ENCODE measurements around the gene PELI1. TPM values are rescaled to one million over a fixed set of nuclear protein-coding genes. Genes with fewer than 3 reads are reported as not detected.

PELI1 gene
- total and polyA plus RNA-seq, 4 experiments from 2014 or later: 11.3 to 40.5 (median 26.1) TPM

DNA sequence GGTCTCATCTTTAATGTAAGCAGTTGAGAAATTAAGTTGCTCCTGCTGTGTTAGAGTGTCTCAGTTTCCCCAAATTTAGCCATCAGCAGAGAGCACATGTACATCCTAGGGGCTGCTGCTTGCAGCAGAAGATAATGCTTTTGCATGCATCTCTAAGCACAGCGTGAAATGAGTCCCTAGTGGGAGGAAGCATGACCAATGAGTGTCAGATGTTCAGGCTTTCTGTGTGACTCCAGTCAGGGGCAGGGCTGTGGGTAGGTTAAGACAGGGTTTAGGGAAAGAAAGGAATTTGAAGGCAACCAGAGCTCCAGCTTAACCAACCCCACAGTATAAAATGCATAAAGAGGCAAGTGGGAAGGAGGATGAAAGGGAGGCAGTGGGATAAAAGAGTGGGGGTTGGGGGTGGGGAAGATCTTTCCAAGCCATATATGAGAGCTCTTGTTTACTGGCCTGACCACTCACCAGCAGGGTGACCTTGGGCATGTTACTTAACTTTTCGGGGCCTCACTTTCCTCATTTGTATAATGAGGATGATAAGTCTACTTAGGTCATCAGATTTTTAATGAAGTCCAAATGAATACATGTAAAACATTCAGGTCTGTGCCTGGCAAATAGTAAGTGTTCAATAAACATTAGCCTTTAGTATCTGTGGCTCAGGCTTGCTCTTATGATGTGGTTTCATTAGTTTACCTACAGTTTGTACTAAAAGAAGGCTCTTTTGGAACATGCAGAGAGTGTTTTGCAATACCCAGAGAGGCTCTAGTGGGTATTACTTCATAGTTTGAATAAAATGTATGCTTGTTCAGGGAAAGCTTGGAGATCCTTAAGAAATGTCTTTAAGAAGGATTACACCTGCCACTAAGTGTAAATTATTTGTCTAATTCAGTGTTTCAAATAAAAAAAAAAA lies 42.7 kb upstream of the PELI1 start:
- DNase-seq: no peak
- CTCF ChIA-PET (ENCODE audit: partially characterized antibody): no interaction called here

DNA sequence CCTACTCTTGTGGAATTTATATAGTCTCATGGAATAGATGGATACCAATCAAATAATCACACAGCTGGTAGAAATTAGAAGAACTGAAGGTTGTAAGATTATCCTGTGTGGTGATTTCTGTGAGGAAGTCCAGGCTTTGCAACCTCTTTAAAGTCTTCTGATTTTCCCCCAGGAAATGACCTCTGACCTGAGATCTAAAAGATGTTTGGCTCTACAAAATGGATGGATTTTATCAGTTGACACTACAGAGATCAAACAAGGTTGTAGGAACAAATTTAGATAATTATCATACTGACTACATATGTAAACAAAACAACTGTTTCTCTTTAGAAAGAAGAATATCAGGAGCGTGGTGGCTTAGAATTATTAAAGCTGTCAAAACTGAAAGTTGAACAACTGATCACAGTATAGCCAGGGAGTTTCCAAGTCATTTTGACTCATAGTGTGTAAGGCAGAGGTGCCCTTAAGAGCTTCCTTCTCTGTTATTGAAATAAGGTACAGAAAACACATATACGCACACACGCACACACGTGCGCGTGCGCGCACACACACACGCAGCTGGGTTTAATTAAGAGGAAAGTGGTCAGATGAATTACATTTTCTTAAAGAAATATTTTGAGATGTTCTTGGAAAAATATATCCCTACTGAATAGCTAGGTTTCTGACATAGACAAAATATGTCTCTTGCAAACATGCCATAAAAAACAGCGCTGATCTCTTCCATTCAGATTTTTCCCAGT lies 35.5 kb upstream of the PELI1 start:
- Histone ChIP-seq H3K27ac (ENCODE audit: low read depth, low read length) (no peak overlapping the region), H3K4me1 (ENCODE audit: insufficient read depth, low read length) (no peaks in the 10 kb centered on the region), H3K36me3 (ENCODE audit: insufficient read depth, low read length) (no peaks in the 10 kb centered on the region), H3K4me3 (ENCODE audit: low read length in 2 of 2) (no peak overlapping the region), H3K27me3 (ENCODE audit: insufficient read depth, low read length) (no peaks in the 10 kb centered on the region), H3K9me3 (ENCODE audit: control insufficient read depth in 1 of 2, low read length in 2 of 2) (no peaks in the 10 kb centered on the region)
- ChIA-PET CTCF (ENCODE audit: partially characterized antibody) (no interaction called here), POLR2A (ENCODE audit: partially characterized antibody) (interaction anchor here (0.6 kb wide), 1 partner anchor 78 kb away, joined by 4 read pairs; no protein-coding TSS in a partner anchor)
- Mint-ChIP-seq H3K4me1 (peaks cover 0 to 13% (median 9%) of the 10 kb centered on the region in 4 donors), H3K27me3 (no peaks in the 10 kb centered on the region), H3K36me3 (no peaks in the 10 kb centered on the region), H3K27ac (no peak overlapping the region), H3K9me3 (no peaks in the 10 kb centered on the region), H3K4me3 (no peak overlapping the region)
- intact Hi-C loops (cut with micrococcal nuclease): no loop called here
- peak in 1 of 5 donors; percentile 39 for DNase-seq

More for the DNA sequence above, 42.7 kb upstream of the PELI1 start:
- peaks cover 0 to 11% (median 10%) of the 10 kb centered on the region in 4 donors for H3K4me1 Mint-ChIP-seq
- H3K9me3 Mint-ChIP-seq: no peaks in the 10 kb centered on the region
- peaks cover 0 to 1% of the 10 kb centered on the region in 2 donors for H3K27me3 Mint-ChIP-seq
- Histone ChIP-seq H3K4me3 (ENCODE audit: low read length in 2 of 2) (no peak overlapping the region), H3K27ac (ENCODE audit: low read depth, low read length) (no peak overlapping the region), H3K9me3 (ENCODE audit: control insufficient read depth in 1 of 2, low read length in 2 of 2) (no peaks in the 10 kb centered on the region), H3K27me3 (ENCODE audit: insufficient read depth, low read length) (no peaks in the 10 kb centered on the region), H3K36me3 (ENCODE audit: insufficient read depth, low read length) (no peaks in the 10 kb centered on the region), H3K4me1 (ENCODE audit: insufficient read depth, low read length) (peaks cover 5% of the 10 kb centered on the region)
- H3K4me3 Mint-ChIP-seq: no peak overlapping the region
- H3K36me3 Mint-ChIP-seq: no peaks in the 10 kb centered on the region
- intact Hi-C loops (cut with micrococcal nuclease): no loop called here
- POLR2A ChIA-PET (ENCODE audit: partially characterized antibody): no interaction called here
- H3K27ac Mint-ChIP-seq: peak overlapping the region in 1 of 7 donors; percentile 9

DNA sequence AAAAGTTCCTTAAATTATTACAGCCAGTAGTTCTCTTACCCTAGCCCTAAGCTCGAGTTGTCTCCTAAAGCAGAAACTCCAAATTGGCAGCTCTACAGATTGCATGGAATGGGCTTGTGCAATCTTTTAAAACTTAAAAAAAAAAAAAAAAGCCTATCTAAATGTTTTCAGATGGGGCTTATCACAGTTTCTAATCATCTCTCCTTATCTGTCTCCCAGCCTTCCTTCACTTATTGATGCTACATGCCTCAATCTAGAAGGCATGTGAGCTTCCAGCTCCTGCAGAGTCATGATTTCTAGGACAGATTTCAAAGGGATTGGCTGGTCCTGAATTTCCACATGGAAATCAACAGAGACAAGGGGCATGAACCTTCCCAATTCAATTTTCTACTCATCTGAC lies 33.1 kb upstream of the PELI1 start:
- intact Hi-C loops (cut with micrococcal nuclease): no loop called here
- no peak overlapping the region for H3K27ac Mint-ChIP-seq
- H3K4me1 Mint-ChIP-seq: peaks cover 0 to 13% (median 10%) of the 10 kb centered on the region in 4 donors
- no peaks in the 10 kb centered on the region for H3K36me3 Mint-ChIP-seq
- Histone ChIP-seq H3K4me3 (ENCODE audit: low read length in 2 of 2) (no peak overlapping the region), H3K27me3 (ENCODE audit: insufficient read depth, low read length) (no peaks in the 10 kb centered on the region), H3K27ac (ENCODE audit: low read depth, low read length) (no peak overlapping the region), H3K9me3 (ENCODE audit: control insufficient read depth in 1 of 2, low read length in 2 of 2) (no peaks in the 10 kb centered on the region), H3K4me1 (ENCODE audit: insufficient read depth, low read length) (no peaks in the 10 kb centered on the region), H3K36me3 (ENCODE audit: insufficient read depth, low read length) (no peaks in the 10 kb centered on the region)
- no peak overlapping the region for H3K4me3 Mint-ChIP-seq
- no peaks in the 10 kb centered on the region for H3K9me3 Mint-ChIP-seq
- DNase-seq: no peak
- ChIA-PET CTCF (ENCODE audit: partially characterized antibody) (no interaction called here), POLR2A (ENCODE audit: partially characterized antibody) (no interaction called here)
- no peaks in the 10 kb centered on the region for H3K27me3 Mint-ChIP-seq

DNA sequence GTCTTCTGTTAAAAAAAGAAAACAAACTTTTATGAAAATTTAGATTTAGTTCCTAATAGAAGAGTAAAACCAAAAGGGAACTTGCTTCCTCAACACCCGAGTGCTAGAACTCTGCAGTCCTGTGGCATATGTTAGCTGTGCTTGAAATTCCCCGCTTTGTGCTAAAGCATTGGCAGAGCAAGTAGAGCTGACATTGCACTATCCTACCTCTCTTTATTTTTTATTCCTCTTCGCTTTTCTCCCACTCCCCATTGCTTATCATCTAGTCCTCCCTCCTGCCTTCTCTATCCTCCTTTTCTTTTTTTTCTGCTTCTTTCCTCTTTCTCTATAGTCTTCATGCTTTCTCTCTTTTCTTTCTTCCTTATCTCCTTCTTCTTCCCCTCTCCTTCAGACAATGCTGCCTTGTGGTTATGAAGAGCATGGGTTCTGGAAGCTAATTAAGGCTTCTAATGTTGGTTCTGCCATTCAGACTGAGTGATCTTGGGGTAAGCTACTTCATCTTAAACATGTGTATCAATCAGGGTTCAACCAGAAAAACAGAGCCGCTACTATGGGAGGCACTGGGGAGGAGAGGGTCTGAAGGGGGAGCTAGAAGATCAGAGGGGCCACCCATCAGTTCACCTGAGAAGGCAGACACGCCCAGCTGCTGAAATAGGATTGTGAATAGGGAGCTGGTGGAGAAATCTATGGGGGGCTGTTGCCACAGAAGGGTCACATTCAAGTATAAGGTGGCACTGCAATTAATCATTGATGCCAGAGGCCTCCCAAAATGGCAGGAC lies 31.4 kb upstream of the PELI1 start:
- peak overlapping the region in 2 of 7 donors; percentile 22 to 25 for H3K27ac Mint-ChIP-seq

DNA sequence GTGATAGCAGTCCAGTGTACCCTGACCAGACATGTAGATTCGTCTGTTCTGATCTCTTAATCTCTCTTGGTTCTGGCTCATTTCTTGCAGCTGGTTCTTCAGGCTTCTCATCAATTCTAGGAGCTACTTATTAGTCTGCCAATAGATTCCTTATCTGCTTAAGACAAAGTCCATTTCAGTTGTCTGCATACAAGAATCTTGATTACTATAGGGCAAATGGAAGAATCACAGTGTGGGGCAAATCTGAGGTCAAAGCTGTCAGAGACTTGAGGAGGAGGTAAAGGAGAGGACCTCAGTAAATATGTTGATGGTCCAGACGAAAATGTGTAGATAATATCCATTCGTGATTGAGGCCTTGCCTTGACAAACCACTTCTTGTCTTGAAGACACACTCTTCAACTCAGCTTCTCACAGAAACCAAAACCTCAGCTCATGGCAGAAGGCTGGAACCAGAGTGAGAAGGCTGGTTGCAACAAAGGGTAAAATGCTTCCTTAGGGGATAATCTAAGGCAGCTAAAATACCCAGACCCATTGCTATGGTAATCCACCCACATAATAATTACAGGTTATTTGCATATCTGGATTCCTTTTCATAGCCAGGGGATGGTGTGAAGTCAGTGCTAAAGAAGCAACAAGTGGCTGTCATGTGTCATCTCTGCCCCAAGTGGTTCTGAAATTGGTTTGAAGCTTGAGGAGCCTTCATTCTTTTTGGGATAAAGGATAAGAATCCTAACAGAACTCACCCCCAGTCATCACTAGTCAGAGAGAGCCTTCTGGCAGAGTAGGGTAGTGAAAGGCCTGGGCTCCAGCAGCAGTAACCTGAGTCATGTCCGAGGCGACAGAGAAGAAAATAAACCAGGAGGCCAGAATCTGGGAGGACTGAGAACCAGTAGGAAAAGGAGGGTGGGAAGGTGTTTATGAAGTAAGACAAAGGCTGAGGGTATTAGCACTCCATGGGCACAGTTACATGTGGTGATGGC lies 29.2 kb upstream of the PELI1 start:
- ChIA-PET POLR2A (ENCODE audit: partially characterized antibody) (no interaction called here), CTCF (ENCODE audit: partially characterized antibody) (no interaction called here)
- no peak for DNase-seq
- no peaks in the 10 kb centered on the region for H3K36me3 ChIP-seq (ENCODE audit: insufficient read depth, low read length)
- H3K4me1 ChIP-seq (ENCODE audit: insufficient read depth, low read length): no peaks in the 10 kb centered on the region
- H3K4me1 Mint-ChIP-seq: peaks cover 0 to 2% (median 0%) of the 10 kb centered on the region in 4 donors
- no peak overlapping the region for H3K4me3 ChIP-seq (ENCODE audit: low read length in 2 of 2)
- H3K27me3 ChIP-seq (ENCODE audit: insufficient read depth, low read length): no peaks in the 10 kb centered on the region
- no peak overlapping the region for H3K27ac Mint-ChIP-seq
- H3K27me3 Mint-ChIP-seq: no peaks in the 10 kb centered on the region
- H3K9me3 ChIP-seq (ENCODE audit: control insufficient read depth in 1 of 2, low read length in 2 of 2): no peaks in the 10 kb centered on the region
- no peak overlapping the region for H3K27ac ChIP-seq (ENCODE audit: low read depth, low read length)
- no peak overlapping the region for H3K4me3 Mint-ChIP-seq
- H3K9me3 Mint-ChIP-seq: no peaks in the 10 kb centered on the region
- H3K36me3 Mint-ChIP-seq: no peaks in the 10 kb centered on the region
- intact Hi-C loops (cut with micrococcal nuclease): no loop called here

More for the DNA sequence above, 31.4 kb upstream of the PELI1 start:
- H3K9me3 Mint-ChIP-seq: no peaks in the 10 kb centered on the region
- no peaks in the 10 kb centered on the region for H3K9me3 ChIP-seq (ENCODE audit: control insufficient read depth in 1 of 2, low read length in 2 of 2)
- POLR2A ChIA-PET (ENCODE audit: partially characterized antibody): no interaction called here
- CTCF ChIA-PET (ENCODE audit: partially characterized antibody): interaction anchor here (0.9 to 1.5 kb wide), 2 partner anchors 152 to 313 kb away, joined by 3 to 6 read pairs; no protein-coding TSS in a partner anchor
- peaks cover 0 to 9% (median 7%) of the 10 kb centered on the region in 4 donors for H3K4me1 Mint-ChIP-seq
- no peak overlapping the region for H3K27ac ChIP-seq (ENCODE audit: low read depth, low read length)
- no peak overlapping the region for H3K4me3 ChIP-seq (ENCODE audit: low read length in 2 of 2)
- no peaks in the 10 kb centered on the region for H3K4me1 ChIP-seq (ENCODE audit: insufficient read depth, low read length)
- DNase-seq: no peak
- H3K27me3 ChIP-seq (ENCODE audit: insufficient read depth, low read length): no peaks in the 10 kb centered on the region
- no peaks in the 10 kb centered on the region for H3K36me3 Mint-ChIP-seq
- no peaks in the 10 kb centered on the region for H3K36me3 ChIP-seq (ENCODE audit: insufficient read depth, low read length)
- H3K4me3 Mint-ChIP-seq: no peak overlapping the region
- intact Hi-C loops (cut with micrococcal nuclease): no loop called here
- no peaks in the 10 kb centered on the region for H3K27me3 Mint-ChIP-seq

DNA sequence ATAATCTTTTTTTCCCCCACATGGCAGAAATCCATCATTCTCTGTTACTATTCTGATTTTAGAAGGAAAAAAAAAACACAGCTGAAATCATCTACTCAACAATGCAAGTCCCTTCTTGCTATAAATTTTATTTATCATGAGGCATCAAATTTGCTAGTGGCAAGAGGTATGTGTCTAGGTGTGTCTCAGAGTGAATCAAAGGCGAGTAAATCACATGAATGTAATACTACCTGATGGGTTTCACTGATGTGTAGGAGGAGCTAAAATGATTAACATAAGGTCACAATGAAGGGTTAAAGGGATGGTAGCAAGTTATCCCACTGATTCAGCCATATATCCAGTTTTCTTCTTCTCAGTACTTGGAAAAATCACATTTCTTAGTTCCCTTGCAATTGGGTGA lies 24.5 kb upstream of the PELI1 start:
- no peak overlapping the region for H3K27ac ChIP-seq (ENCODE audit: low read depth, low read length)
- no peaks in the 10 kb centered on the region for H3K4me1 ChIP-seq (ENCODE audit: insufficient read depth, low read length)
- Mint-ChIP-seq H3K27ac (no peak overlapping the region), H3K27me3 (no peaks in the 10 kb centered on the region), H3K9me3 (no peaks in the 10 kb centered on the region), H3K4me1 (no peaks in the 10 kb centered on the region), H3K4me3 (no peak overlapping the region), H3K36me3 (no peaks in the 10 kb centered on the region)
- H3K9me3 ChIP-seq (ENCODE audit: control insufficient read depth in 1 of 2, low read length in 2 of 2): no peaks in the 10 kb centered on the region
- intact Hi-C loops (cut with micrococcal nuclease): no loop called here
- POLR2A ChIA-PET (ENCODE audit: partially characterized antibody): no interaction called here
- H3K4me3 ChIP-seq (ENCODE audit: low read length in 2 of 2): no peak overlapping the region
- H3K27me3 ChIP-seq (ENCODE audit: insufficient read depth, low read length): no peaks in the 10 kb centered on the region
- no peak for DNase-seq
- CTCF ChIA-PET (ENCODE audit: partially characterized antibody): no interaction called here
- H3K36me3 ChIP-seq (ENCODE audit: insufficient read depth, low read length): no peaks in the 10 kb centered on the region
